Renal cortex interstitium (tissue), 11 donors: ENCODE results near the gene TSPAN3. TPM values are rescaled to one million over a fixed set of nuclear protein-coding genes. Genes with fewer than 3 reads are reported as not detected.
A peak's percentile ranks its signal among the peaks of the same experiment; 100 is the strongest.

Source experiments
- DNase-seq, 11 donors: peaks; one replicate each; pipeline ENCODE4 v3.0.0-alpha.2; 2013; ENCODE audit warnings: low read depth in 9 of 11, low spot score in 4 of 11; ENCODE audit errors: extremely low read depth in 1 of 11
- polyA plus RNA-seq, 3 donors: library from polyadenylated mRNA; unstranded; fragments of 120-200 nt; gene quantifications; one replicate each; pipeline ENCODE4 v1.2.1, GENCODE V29; 2013; ENCODE audit not compliant: insufficient read length in 3 of 3

The TSPAN3 gene
- polyA plus RNA-seq, 3 donors = 427 to 498 (median 462) TPM

GRCh38 chr15:77096138-77096537, 25.2 kb upstream of the TSPAN3 start:
- DNase-seq = no peak

GRCh38 chr15:77094397-77095030, 23.6 kb upstream of the TSPAN3 start:
- DNase-seq = no peak

- DNase-seq = no peak
These were observed 22.5 kb upstream of the TSPAN3 start for GRCh38 chr15:77093436-77093835.

GRCh38 chr15:77091097-77091496, 20.2 kb upstream of the TSPAN3 start:
- no peak for DNase-seq

- no peak for DNase-seq
These were observed 16.3 kb upstream of the TSPAN3 start for GRCh38 chr15:77087213-77087612.

- no peak for DNase-seq
These were observed 14.4 kb upstream of the TSPAN3 start for GRCh38 chr15:77085297-77085696.

- DNase-seq = no peak
These were observed 13.5 kb upstream of the TSPAN3 start for GRCh38 chr15:77084436-77084835.

GRCh38 chr15:77083381-77084160, 12.7 kb upstream of the TSPAN3 start:
- peak in 1 of 11 donors; percentile 72 for DNase-seq

- no peak for DNase-seq
These were observed 11.1 kb upstream of the TSPAN3 start for GRCh38 chr15:77081971-77082370.

GRCh38 chr15:77076323-77076915, 5.5 kb upstream of the TSPAN3 start:
- DNase-seq = no peak

- DNase-seq = no peak
These were observed 4.6 kb upstream of the TSPAN3 start for GRCh38 chr15:77075528-77075927.

GRCh38 chr15:77074350-77074749, 3.4 kb upstream of the TSPAN3 start:
- no peak for DNase-seq

GRCh38 chr15:77071305-77072223, 655 bp upstream of the TSPAN3 start:
- no peak for DNase-seq

- no peak for DNase-seq
These were observed 772 bp downstream of the TSPAN3 start for GRCh38 chr15:77070180-77070494.

GRCh38 chr15:77069521-77070121, 1.3 kb downstream of the TSPAN3 start:
- peak in 3 of 11 donors; percentile 24 to 34 (median 28) for DNase-seq

GRCh38 chr15:77068633-77069032, 2.3 kb downstream of the TSPAN3 start:
- no peak for DNase-seq

GRCh38 chr15:77067691-77068367, 3.1 kb downstream of the TSPAN3 start:
- DNase-seq = no peak

- DNase-seq = peak in 2 of 11 donors; percentile 32 to 33
These were observed 3.8 kb downstream of the TSPAN3 start for GRCh38 chr15:77066971-77067690.
